Testis (tissue), 3 donors: ENCODE measurements around the gene CTNNA1. TPM values are rescaled to one million over a fixed set of nuclear protein-coding genes. Genes with fewer than 3 reads are reported as not detected.

Experiments
- DNase-seq: peaks from one replicate; pipeline ENCODE4 v3.0.0-alpha.2; 2019
- H3K27ac ChIP-seq, 2 donors: fragments of 200-600 bp; sonication (generic); one replicate each; pipeline ENCODE4 v1.5.1; 2019
- H3K27me3 ChIP-seq: fragments of 200-600 bp; sonication (generic); one replicate; pipeline ENCODE4 v1.5.1; 2019
- H3K36me3 ChIP-seq: fragments of 200-600 bp; sonication (generic); one replicate; pipeline ENCODE4 v1.5.1; 2017; ENCODE audit warnings: low read depth; ENCODE audit errors: missing control alignments
- H3K4me1 ChIP-seq: fragments of 200-600 bp; sonication (generic); one replicate; pipeline ENCODE4 v1.5.1; 2019
- H3K4me3 ChIP-seq, 2 donors: fragments of 200-600 bp; sonication (generic); one replicate each; pipeline ENCODE4 v1.5.1; 2017 to 2019
- H3K9me3 ChIP-seq: fragments of 200-600 bp; sonication (generic); one replicate; pipeline ENCODE4 v1.5.1; 2017
- POLR2A ChIP-seq: fragments of 450-650 bp; IDR thresholded peaks from one replicate; pipeline ENCODE4 v1.6.1; 2017; ENCODE audit warnings: antibody characterized with exemption, mild to moderate bottlenecking, moderate library complexity
- WGBS, 2 donors: methylation state at CpG; one replicate each; pipeline ENCODE4 v1.1.5; 2018; 5-methylcytosine and 5-hydroxymethylcytosine counted together
- intact Hi-C: fragments of 100-400 bp; cut with DNase I; formaldehyde crosslinking; loops from one replicate; pipeline ENCODE4 v1.15.1; 2023; ENCODE audit warnings: low total_unique reads
- polyA plus RNA-seq: library from polyadenylated mRNA; stranded (reverse); fragments of 350-450 nt; fragmentation: Illumina TruSeq; extraction: RNeasy Lipid Tissue Mini Kit (QIAGEN cat#74804); gene quantifications from one replicate; pipeline ENCODE4 v1.2.3, GENCODE V29; 2014; ENCODE audit warnings: low read depth, low replicate concordance; ENCODE audit not compliant: insufficient read depth
- total RNA-seq, 2 donors: library from RNA; depleted of rRNA; stranded (reverse); fragments of >200 nt; gene quantifications; one replicate each; pipeline ENCODE4 v1.2.3, GENCODE V29; 2016
- TF ChIP-seq, protein P1 (sequence below), 3 experiments: fragments of 450-650 bp in 2 of 3; fragments of 200-600 bp in 1 of 3; sonication (generic) in 1 of 3; IDR thresholded peaks; one replicate each; pipeline ENCODE4 v1.5.1; 2016 to 2019; ENCODE audit warnings: antibody characterized with exemption in 3 of 3, mild to moderate bottlenecking in 2 of 3, moderate library complexity in 1 of 3

The CTNNA1 gene
- total and polyA plus RNA-seq, 3 donors from 2014 or later = 107 to 154 (median 135) TPM

DNA sequence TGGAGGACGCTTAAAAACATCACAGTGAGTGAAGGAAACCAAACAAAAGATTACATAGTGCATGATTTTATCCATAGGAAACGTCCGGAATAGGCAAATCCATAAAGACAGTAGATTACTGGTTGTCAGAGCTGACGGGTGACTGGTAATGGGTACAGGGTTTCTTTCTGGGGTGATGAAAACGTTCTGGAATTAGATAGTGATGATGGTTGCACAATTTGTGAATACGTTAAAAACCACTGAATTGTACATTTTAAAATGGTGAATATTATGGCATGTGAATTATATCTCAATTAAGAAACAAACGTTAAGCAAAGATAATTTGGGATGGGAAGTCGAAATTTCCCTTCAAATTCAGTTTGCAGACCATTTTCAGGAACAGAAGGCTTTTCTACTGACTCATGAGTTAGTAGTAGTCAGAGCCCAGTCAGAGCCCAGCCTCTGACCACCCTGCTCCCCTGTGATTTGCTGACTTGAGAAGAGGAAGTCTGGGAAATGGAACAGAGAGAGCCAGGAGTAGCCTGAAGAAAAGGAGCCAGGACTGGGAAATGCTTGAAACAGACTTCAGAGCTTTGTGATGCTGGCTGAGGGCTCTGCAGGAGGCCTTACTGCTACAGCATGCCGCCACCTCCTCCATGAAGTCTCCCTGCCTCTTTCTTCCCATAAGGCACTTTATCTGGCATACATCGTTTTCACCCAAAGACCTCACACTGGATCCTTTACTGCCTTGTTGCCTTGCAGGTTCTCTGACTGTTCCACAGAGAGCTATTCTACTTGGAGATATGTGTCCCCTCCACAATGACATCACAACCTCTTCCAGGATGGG, 46.4 kb upstream of the CTNNA1 start:
- no peaks in the 10 kb centered on the region for H3K9me3 ChIP-seq
- H3K4me1 ChIP-seq = peaks cover 11% of the 10 kb centered on the region
- TF ChIP-seq, protein P1, sequence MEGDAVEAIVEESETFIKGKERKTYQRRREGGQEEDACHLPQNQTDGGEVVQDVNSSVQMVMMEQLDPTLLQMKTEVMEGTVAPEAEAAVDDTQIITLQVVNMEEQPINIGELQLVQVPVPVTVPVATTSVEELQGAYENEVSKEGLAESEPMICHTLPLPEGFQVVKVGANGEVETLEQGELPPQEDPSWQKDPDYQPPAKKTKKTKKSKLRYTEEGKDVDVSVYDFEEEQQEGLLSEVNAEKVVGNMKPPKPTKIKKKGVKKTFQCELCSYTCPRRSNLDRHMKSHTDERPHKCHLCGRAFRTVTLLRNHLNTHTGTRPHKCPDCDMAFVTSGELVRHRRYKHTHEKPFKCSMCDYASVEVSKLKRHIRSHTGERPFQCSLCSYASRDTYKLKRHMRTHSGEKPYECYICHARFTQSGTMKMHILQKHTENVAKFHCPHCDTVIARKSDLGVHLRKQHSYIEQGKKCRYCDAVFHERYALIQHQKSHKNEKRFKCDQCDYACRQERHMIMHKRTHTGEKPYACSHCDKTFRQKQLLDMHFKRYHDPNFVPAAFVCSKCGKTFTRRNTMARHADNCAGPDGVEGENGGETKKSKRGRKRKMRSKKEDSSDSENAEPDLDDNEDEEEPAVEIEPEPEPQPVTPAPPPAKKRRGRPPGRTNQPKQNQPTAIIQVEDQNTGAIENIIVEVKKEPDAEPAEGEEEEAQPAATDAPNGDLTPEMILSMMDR (IDR thresholded peaks at IDR 0.05) = no peak
- TF ChIP-seq POLR2A = no peak
- no peak overlapping the region for H3K27ac ChIP-seq
- WGBS, 2 donors = 78 to 79% methylated on average over 10 of the region's 10 CpGs
- H3K27me3 ChIP-seq = no peaks in the 10 kb centered on the region
- no peaks in the 10 kb centered on the region for H3K36me3 ChIP-seq
- peak; percentile 34 for DNase-seq
- no peak overlapping the region for H3K4me3 ChIP-seq
- intact Hi-C loops = no loop called here

DNA sequence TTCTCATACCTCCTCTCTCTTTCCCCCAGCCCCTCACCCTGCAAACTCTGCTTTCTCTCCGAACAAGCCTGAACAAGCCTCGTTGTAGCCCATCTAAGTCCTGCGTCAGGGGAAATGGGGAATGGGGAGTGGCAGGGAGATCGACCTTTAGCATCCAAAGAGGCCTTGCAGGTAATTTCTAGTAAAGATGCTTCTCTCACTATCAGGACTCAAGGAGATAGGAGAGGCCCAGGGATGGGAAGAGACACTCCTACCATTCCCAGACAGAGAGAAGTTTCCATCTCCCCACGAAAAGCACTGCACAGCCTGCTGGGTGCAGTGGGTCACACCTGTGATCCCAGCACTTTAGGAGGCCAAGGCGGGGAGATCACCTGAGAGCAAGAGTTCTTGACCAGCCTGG, 44.4 kb upstream of the CTNNA1 start:
- 84 to 85% methylated on average over 6 of the region's 6 CpGs for WGBS, 2 donors
- Histone ChIP-seq H3K27me3 (no peaks in the 10 kb centered on the region), H3K36me3 (no peaks in the 10 kb centered on the region), H3K4me1 (peaks cover 11% of the 10 kb centered on the region), H3K9me3 (no peaks in the 10 kb centered on the region), H3K4me3 (no peak overlapping the region), H3K27ac (no peak overlapping the region)
- TF ChIP-seq POLR2A = no peak
- TF ChIP-seq, protein P1 (IDR thresholded peaks at IDR 0.05) = no peak
- no peak for DNase-seq
- intact Hi-C loops = no loop called here

DNA sequence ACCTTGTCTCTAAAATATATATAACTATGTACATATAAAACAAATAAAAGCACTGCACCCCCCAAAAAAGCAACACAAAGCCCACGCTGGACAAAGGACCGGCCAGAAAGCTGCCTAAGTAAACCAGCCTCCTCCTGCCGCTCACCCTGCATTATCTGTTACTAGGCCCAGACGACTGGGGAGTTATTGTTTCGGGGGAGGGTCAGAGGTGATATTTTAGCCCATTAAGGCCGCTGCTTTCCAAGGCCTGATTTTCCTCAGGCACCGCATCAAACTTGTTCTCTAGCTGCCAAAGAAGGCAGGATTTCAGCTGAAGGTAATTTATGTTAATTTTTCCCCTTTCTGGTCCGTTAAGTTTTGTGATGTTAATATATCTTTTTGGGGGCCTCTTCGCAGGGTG, 44.0 kb upstream of the CTNNA1 start:
- intact Hi-C loops = no loop called here
- WGBS, 2 donors = 72 to 74% methylated on average over 9 of the region's 9 CpGs

DNA sequence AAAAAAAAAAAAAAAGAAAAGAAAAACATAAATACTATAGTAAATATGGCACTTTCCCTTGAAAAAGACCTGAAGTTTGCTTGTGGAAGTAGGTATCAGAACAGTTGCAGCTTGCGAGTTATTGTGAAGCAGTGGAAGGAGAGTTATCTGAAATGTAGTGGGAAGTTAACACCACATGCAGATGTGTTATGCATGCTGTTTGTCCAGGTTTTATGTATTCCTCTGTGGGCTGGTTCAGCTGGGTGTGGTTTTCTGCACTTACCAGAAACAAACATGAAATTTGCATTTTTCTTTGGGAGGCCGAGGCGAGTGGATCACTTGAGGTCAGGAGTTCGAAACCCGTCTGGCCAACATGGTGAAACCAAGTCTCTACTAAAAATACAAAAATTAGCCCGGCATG, 42.1 kb upstream of the CTNNA1 start:
- Histone ChIP-seq H3K36me3 (no peaks in the 10 kb centered on the region), H3K9me3 (no peaks in the 10 kb centered on the region), H3K27ac (no peak overlapping the region), H3K27me3 (no peaks in the 10 kb centered on the region), H3K4me1 (peaks cover 3% of the 10 kb centered on the region), H3K4me3 (no peak overlapping the region)
- no peak for DNase-seq
- no peak for TF ChIP-seq POLR2A
- TF ChIP-seq, protein P1 (IDR thresholded peaks at IDR 0.05) = no peak
- WGBS, 2 donors = 91 to 95% methylated on average over 6 of the region's 6 CpGs
- intact Hi-C loops = no loop called here

More for the DNA sequence above, 44.0 kb upstream of the CTNNA1 start:
- no peaks in the 10 kb centered on the region for H3K27me3 ChIP-seq
- DNase-seq = no peak
- peaks cover 11% of the 10 kb centered on the region for H3K4me1 ChIP-seq
- TF ChIP-seq, protein P1 (IDR thresholded peaks at IDR 0.05) = no peak
- TF ChIP-seq POLR2A = no peak
- no peaks in the 10 kb centered on the region for H3K36me3 ChIP-seq
- no peak overlapping the region for H3K4me3 ChIP-seq
- no peak overlapping the region for H3K27ac ChIP-seq
- no peaks in the 10 kb centered on the region for H3K9me3 ChIP-seq

DNA sequence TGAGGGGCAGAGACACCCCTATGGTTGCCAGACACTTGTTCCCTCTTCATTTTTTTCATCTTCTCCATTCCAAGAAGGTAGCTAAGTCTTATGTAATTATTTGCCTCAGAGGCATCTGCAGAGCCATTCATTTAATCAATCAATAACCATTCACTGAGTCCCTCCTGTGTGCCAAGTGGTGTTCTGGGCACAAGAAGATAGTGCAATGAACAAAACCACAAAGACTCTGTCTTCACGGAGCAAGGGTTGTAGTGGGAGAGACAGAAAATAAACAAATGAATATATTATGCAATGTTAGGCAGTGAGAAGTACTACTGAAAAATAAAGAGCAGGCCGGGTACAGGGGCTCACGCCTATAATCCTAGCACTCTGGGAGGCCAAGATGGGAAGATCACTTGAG, 41.4 kb upstream of the CTNNA1 start:
- no peak overlapping the region for H3K4me3 ChIP-seq
- peaks cover 6% of the 10 kb centered on the region for H3K4me1 ChIP-seq
- H3K36me3 ChIP-seq = no peaks in the 10 kb centered on the region
- no peak for DNase-seq
- H3K27me3 ChIP-seq = no peaks in the 10 kb centered on the region
- WGBS, 2 donors = 88 to 89% methylated on average over 3 of the region's 3 CpGs
- H3K27ac ChIP-seq = no peak overlapping the region
- TF ChIP-seq POLR2A = no peak
- TF ChIP-seq, protein P1 (IDR thresholded peaks at IDR 0.05) = no peak
- no peaks in the 10 kb centered on the region for H3K9me3 ChIP-seq
- intact Hi-C loops = no loop called here
